Measurements from ENCODE around the gene IDH1.

Gene IDH1

GRCh38 chr2:208208335-208209085 lies 46.4 kb downstream of the IDH1 start:
- no peaks in the 10 kb centered on the region for H3K36me3 ChIP-seq (ENCODE audit: control insufficient read depth, insufficient read depth, low read length)
- no peaks in the 10 kb centered on the region for H3K27me3 ChIP-seq (ENCODE audit: control insufficient read depth, insufficient read depth, low read length)
- no peak for TF ChIP-seq CTCF (IDR thresholded peaks at IDR 0.05)
- no peak overlapping the region for H3K4me3 ChIP-seq (ENCODE audit: low read depth, low read length)
- no peaks in the 10 kb centered on the region for H3K4me1 ChIP-seq
- no peak overlapping the region for H3K27ac ChIP-seq
- no peak overlapping the region for H2AFZ ChIP-seq
- H3K9me3 ChIP-seq (ENCODE audit: control insufficient read depth, low read length): no peaks in the 10 kb centered on the region
- H3K4me2 ChIP-seq (ENCODE audit: low read length): no peak overlapping the region
- no peak overlapping the region for H3K9ac ChIP-seq
- H3K79me2 ChIP-seq: no peaks in the 10 kb centered on the region

- H3K79me2 ChIP-seq: no peaks in the 10 kb centered on the region
- no peak overlapping the region for H3K4me3 ChIP-seq (ENCODE audit: low read depth, low read length)
- H3K4me2 ChIP-seq (ENCODE audit: low read length): no peak overlapping the region
- no peak for TF ChIP-seq CTCF (IDR thresholded peaks at IDR 0.05)
- H3K9ac ChIP-seq: no peak overlapping the region
- no peaks in the 10 kb centered on the region for H3K9me3 ChIP-seq (ENCODE audit: control insufficient read depth, low read length)
- H3K27ac ChIP-seq: no peak overlapping the region
- no peaks in the 10 kb centered on the region for H3K36me3 ChIP-seq (ENCODE audit: control insufficient read depth, insufficient read depth, low read length)
- H3K4me1 ChIP-seq: no peaks in the 10 kb centered on the region
- H2AFZ ChIP-seq: no peak overlapping the region
- no peaks in the 10 kb centered on the region for H3K27me3 ChIP-seq (ENCODE audit: control insufficient read depth, insufficient read depth, low read length)
Measured at GRCh38 chr2:208207769-208208168, 47.1 kb downstream of the IDH1 start.

DNA sequence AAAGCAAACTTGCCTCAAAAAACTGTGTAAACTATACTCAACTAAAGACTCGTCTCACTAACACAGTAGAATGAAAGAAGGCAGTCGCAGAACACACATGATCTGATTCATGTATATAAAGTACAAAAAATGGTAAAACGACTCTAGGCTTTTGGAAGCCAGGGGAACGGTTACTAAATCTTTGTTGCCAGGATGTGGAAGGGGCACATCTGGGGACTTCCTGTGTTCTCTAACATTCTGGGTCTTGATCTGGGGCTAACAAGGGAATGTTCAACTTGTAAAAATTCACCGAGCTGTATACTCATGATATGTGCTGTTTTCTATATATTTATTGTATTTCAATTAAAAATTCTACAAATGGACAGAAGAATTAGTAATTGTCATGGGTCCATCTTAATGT lies 50.7 kb downstream of the IDH1 start:
- Histone ChIP-seq H3K9ac (no peak overlapping the region), H3K27me3 (ENCODE audit: control insufficient read depth, insufficient read depth, low read length) (no peaks in the 10 kb centered on the region), H3K27ac (no peak overlapping the region), H2AFZ (no peak overlapping the region), H3K4me3 (ENCODE audit: low read depth, low read length) (no peak overlapping the region), H3K4me2 (ENCODE audit: low read length) (no peak overlapping the region), H3K36me3 (ENCODE audit: control insufficient read depth, insufficient read depth, low read length) (no peaks in the 10 kb centered on the region), H3K9me3 (ENCODE audit: control insufficient read depth, low read length) (no peaks in the 10 kb centered on the region), H3K4me1 (no peaks in the 10 kb centered on the region), H3K79me2 (no peaks in the 10 kb centered on the region)
- no peak for TF ChIP-seq CTCF (IDR thresholded peaks at IDR 0.05)

DNA sequence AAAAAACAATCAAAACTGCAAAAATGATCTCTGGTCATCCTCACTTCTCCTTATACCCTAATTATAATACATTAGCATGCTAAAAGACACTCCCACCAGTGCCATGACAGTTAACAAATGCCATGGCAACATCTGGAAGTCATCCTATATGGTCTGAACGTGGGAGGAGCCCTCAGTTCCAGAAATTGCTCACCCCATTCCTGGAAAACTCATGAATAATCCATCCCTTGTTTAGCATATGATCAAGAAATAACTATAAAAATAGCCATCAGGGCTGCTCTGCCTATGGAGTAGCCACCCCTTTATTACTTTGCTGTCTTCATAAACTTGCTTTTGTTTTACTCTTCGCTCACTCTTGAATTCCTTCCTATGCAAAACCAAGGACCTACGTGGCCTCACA lies 59.3 kb downstream of the IDH1 start:
- no peak for TF ChIP-seq CTCF (IDR thresholded peaks at IDR 0.05)
- Histone ChIP-seq H3K9ac (no peak overlapping the region), H3K4me2 (ENCODE audit: low read length) (no peak overlapping the region), H3K4me1 (no peaks in the 10 kb centered on the region), H3K27ac (no peak overlapping the region), H3K4me3 (ENCODE audit: low read depth, low read length) (no peak overlapping the region), H2AFZ (no peak overlapping the region), H3K9me3 (ENCODE audit: control insufficient read depth, low read length) (no peaks in the 10 kb centered on the region), H3K36me3 (ENCODE audit: control insufficient read depth, insufficient read depth, low read length) (no peaks in the 10 kb centered on the region), H3K27me3 (ENCODE audit: control insufficient read depth, insufficient read depth, low read length) (no peaks in the 10 kb centered on the region), H3K79me2 (no peaks in the 10 kb centered on the region)

- H3K27me3 ChIP-seq (ENCODE audit: control insufficient read depth, insufficient read depth, low read length): no peaks in the 10 kb centered on the region
- H3K4me3 ChIP-seq (ENCODE audit: low read depth, low read length): no peak overlapping the region
- H3K9me3 ChIP-seq (ENCODE audit: control insufficient read depth, low read length): no peaks in the 10 kb centered on the region
- H3K27ac ChIP-seq: no peak overlapping the region
- no peak overlapping the region for H3K4me2 ChIP-seq (ENCODE audit: low read length)
- no peaks in the 10 kb centered on the region for H3K36me3 ChIP-seq (ENCODE audit: control insufficient read depth, insufficient read depth, low read length)
- H3K79me2 ChIP-seq: no peaks in the 10 kb centered on the region
- H3K4me1 ChIP-seq: no peaks in the 10 kb centered on the region
- H3K9ac ChIP-seq: no peak overlapping the region
- H2AFZ ChIP-seq: no peak overlapping the region
- no peak for TF ChIP-seq CTCF (IDR thresholded peaks at IDR 0.05)
Measured at GRCh38 chr2:208192611-208193236, 62.1 kb downstream of the IDH1 start.
